Kidney (tissue), 14 donors: ENCODE measurements around the gene ZNF615. TPM values are rescaled to one million over a fixed set of nuclear protein-coding genes. Genes with fewer than 3 reads are reported as not detected.

ENCODE experiments used
- DNase-seq, 5 donors: peaks; one replicate each; pipeline ENCODE4 v3.0.0-alpha.2; 2013 to 2020
- FAIRE-seq: peaks from 2 replicates; lab custom pipeline; 2012; peaks lifted over from hg19 to GRCh38; lab: Jason Lieb, UNC
- H3K27ac ChIP-seq, 2 donors: one replicate each; pipeline ENCODE4 v1.7.0; 2013; ENCODE audit warnings: low read depth in 2 of 2, low read length in 2 of 2, inconsistent platforms in 1 of 2
- H3K27me3 ChIP-seq: one replicate; pipeline ENCODE4 v1.7.1; 2013; ENCODE audit warnings: low read length, inconsistent platforms; ENCODE audit not compliant: control insufficient read depth, insufficient read depth
- H3K36me3 ChIP-seq, 3 donors: one replicate each; pipeline versions ENCODE4 v1.7.0 to v1.7.1; 2013; ENCODE audit warnings: low read length in 3 of 3, control low read depth in 1 of 3, inconsistent platforms in 1 of 3; ENCODE audit not compliant: insufficient read depth in 3 of 3, control insufficient read depth in 2 of 3
- H3K4me1 ChIP-seq, 3 donors: one replicate each; pipeline versions ENCODE4 v1.7.0 to v1.7.1; 2013; ENCODE audit warnings: low read length in 3 of 3, inconsistent platforms in 1 of 3, low read depth in 1 of 3; ENCODE audit not compliant: control insufficient read depth in 2 of 3, insufficient read depth in 2 of 3
- H3K4me3 ChIP-seq, 3 donors: one replicate each; pipeline versions ENCODE4 v1.7.0 to v1.8.1; 2013; ENCODE audit warnings: low read length in 3 of 3, control low read depth in 1 of 3, inconsistent platforms in 1 of 3
- H3K9ac ChIP-seq, 3 donors: one replicate each; pipeline versions ENCODE4 v1.7.0 to v1.7.1; 2013; ENCODE audit warnings: low read length in 3 of 3, control low read depth in 1 of 3, inconsistent platforms in 1 of 3
- H3K9me3 ChIP-seq, 3 donors: one replicate each; pipeline versions ENCODE4 v1.7.0 to v1.7.1; 2013; ENCODE audit warnings: low read length in 3 of 3, control low read depth in 1 of 3, inconsistent platforms in 1 of 3; ENCODE audit not compliant: control insufficient read depth in 2 of 3, insufficient read depth in 1 of 3
- CTCF ChIP-seq: IDR thresholded peaks from 3 replicates; pipeline ENCODE4 v1.5.1; 2012; ENCODE audit warnings: mild to moderate bottlenecking, moderate library complexity, borderline replicate concordance; ENCODE audit not compliant: insufficient read depth; ENCODE audit errors: extremely low read depth
- intact Hi-C: fragments of 100-400 bp; cut with DNase I; formaldehyde crosslinking; loops from one replicate; pipeline ENCODE4 v1.11.1; 2022
- polyA plus RNA-seq: library from polyadenylated mRNA; stranded (reverse); fragments of 350-450 nt; fragmentation: Illumina TruSeq; extraction: RNeasy Lipid Tissue Mini Kit (QIAGEN cat#74804); gene quantifications from one replicate; pipeline ENCODE4 v1.2.3, GENCODE V29; 2014; ENCODE audit warnings: low read depth, low replicate concordance; ENCODE audit not compliant: insufficient read depth
- total RNA-seq: library from RNA; stranded (reverse); fragmentation: NEBNext Ultra II Directional; extraction: Animal tissue kit (Norgen Biotek cat#: 25700); gene quantifications from one replicate; pipeline ENCODE4 v1.2.1, GENCODE V29; 2021
- donor health status: control.
- donor health status: control.
- donor health status: control.
- donor health status: control.
- donor health status: control.
- donor health status: DM: yes; HTN: yes; CAD: no.
- donor health status: Normal renal cell carcinoma (clear cell type).

Gene ZNF615
- total and polyA plus RNA-seq, 2 donors from 2014 or later = 5.3 to 15.3 TPM

DNA sequence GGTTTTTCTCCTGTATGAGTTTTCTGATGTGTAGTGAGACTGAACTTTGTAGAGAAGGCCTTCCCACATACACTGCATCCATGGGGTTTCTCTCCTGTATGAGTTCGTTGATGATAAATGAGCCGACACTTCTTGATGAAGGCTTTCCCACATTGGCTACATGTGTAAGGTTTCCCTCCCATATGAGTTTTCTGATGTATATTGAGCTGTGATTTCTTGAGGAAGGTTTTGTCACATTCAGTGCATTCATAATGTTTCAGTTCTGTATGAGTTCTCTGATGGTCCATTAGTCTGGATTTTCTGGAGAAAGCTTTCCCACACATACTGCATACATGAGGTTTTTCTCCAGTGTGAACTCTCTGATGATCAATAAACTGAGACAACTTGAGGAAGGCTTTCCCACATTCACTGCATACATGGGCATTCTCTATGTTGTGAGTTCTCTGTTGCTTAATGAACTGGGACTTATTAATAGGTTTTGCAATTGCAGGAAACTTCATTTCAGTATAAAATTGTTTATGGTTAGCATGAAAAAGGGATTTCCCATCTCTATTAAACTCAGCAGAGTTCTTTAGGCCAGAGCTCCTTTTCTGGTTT, 13.9 kb downstream of the ZNF615 start:
- no peak overlapping the region for H3K9ac ChIP-seq
- H3K4me3 ChIP-seq = peak overlapping the region in 2 of 3 donors; percentile 26 to 31
- no peaks in the 10 kb centered on the region for H3K27me3 ChIP-seq
- no peak for FAIRE-seq
- TF ChIP-seq CTCF = no peak
- no peak overlapping the region for H3K27ac ChIP-seq
- DNase-seq = no peak
- no peaks in the 10 kb centered on the region for H3K4me1 ChIP-seq
- intact Hi-C loops = no loop called here
- H3K36me3 ChIP-seq = peaks cover 24 to 51% (median 33%) of the 10 kb centered on the region in 3 donors
- peaks cover 16 to 59% (median 34%) of the 10 kb centered on the region in 3 donors for H3K9me3 ChIP-seq

DNA sequence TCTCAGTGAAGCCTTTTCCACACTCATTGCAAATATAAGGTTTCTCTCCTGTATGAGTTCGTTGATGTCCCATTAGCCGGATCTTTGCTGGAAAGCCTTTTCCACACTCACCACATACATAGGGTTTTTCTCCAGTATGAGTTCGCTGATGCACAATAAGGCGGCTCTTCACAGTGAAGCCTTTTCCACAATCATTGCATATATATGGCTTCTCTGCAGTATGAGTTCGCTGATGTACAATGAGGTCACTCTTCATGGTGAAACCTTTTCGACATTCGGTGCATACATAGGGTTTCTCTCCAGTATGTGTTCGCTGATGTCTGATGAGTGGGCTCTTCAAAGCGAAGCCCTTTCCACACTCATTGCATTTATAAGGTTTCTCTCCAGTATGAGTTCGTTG, 14.6 kb downstream of the ZNF615 start:
- Histone ChIP-seq H3K9ac (no peak overlapping the region), H3K36me3 (peaks cover 21 to 44% (median 29%) of the 10 kb centered on the region in 3 donors), H3K9me3 (peaks cover 16 to 61% (median 34%) of the 10 kb centered on the region in 3 donors), H3K4me1 (no peaks in the 10 kb centered on the region), H3K27ac (no peak overlapping the region), H3K27me3 (no peaks in the 10 kb centered on the region), H3K4me3 (peak overlapping the region in 2 of 3 donors; percentile 2 to 31)
- no peak for TF ChIP-seq CTCF
- FAIRE-seq = no peak
- no peak for DNase-seq
- intact Hi-C loops = no loop called here

DNA sequence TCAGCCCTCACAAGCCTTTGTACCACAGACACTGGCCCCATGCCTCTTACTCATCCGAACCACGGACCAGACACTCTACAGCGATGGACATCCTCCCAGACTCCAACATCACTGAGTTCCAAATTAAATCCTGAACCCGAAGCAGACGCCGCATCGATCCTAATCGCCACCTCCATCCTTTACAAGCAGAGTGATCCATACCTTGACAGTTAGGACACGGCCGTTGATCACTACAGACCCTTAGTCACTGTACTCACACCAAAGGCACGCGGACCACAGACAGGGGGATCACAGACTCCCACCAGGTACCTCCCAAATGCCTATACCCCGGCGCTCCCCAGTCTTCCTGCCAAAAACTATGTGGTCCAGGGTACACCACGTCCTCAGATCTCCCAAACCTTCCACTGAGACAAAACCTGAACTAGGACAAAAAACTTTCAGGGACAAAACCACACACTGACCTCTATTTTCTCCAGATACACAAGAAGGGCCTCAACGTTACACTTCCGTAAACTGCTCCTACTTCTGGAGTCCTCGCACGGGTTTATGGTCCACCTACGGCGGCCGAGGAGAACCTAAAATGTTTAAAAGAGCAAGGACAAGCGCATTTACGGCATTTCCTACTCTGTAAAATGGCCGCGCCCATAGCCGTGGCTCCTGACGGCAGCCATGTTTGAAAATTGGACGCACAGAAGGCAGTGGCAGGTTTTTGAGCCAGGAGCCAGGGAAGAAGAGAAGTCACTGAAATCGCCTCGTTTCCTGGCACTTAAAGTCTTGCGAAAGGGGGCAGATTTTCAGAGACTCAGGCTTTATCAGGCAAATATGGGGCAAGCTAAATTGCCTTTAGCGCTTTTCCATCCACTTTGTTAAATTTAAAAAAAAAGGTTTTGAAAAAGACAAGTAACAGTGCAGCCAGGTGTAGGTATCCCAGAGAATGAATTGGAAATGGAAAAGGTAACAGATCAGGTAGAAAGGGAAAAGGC, 21.4 kb downstream of the ZNF615 start, which contains the start of gene ZNF350:
ZNF350 (minus strand) TSS at position 532 of the 983 bp plus-strand sequence. CDS start 12,480 bp downstream, outside the sequence.
- Histone ChIP-seq H3K9me3 (peaks cover 0 to 4% (median 3%) of the 10 kb centered on the region in 3 donors), H3K27me3 (no peaks in the 10 kb centered on the region), H3K36me3 (no peaks in the 10 kb centered on the region), H3K4me3 (peak within 1 kb of the TSS; percentile 95 to 100 (median 100)), H3K9ac (peak within 1 kb of the TSS; percentile 97 to 99 (median 98)), H3K4me1 (peaks cover 0 to 6% (median 0%) of the 10 kb centered on the region in 3 donors), H3K27ac (peak within 1 kb of the TSS in 1 of 2 donors; percentile 61)
- FAIRE-seq (peak; percentile 94), DNase-seq (peak; percentile 93 to 99 (median 95))
- intact Hi-C loops = no loop called here
- peak; percentile 7 for TF ChIP-seq CTCF
